GM21723 (cell line): ENCODE measurements around the gene PTCH1.

Experiments used
- ATAC-seq: cut with Tn5 transposase; IDR thresholded peaks from one replicate; pipeline ENCODE4 v1.9.1; 2021; ENCODE audit warnings: mild to moderate bottlenecking, moderate library complexity; ENCODE audit not compliant: unreplicated experiment

Gene PTCH1

GRCh38 chr9:95468791-95469190 is 48.0 kb downstream of the PTCH1 start:
- ATAC-seq, result no peak

GRCh38 chr9:95465115-95465514 is 51.7 kb downstream of the PTCH1 start:
- no peak for ATAC-seq

GRCh38 chr9:95463148-95464060 is 53.4 kb downstream of the PTCH1 start:
- ATAC-seq, result peak; percentile 13

GRCh38 chr9:95462249-95463147 is 54.3 kb downstream of the PTCH1 start:
- peak; percentile 97 for ATAC-seq

- ATAC-seq, result no peak
Measured at GRCh38 chr9:95461448-95462248, 55.1 kb downstream of the PTCH1 start.

- no peak for ATAC-seq
Measured at GRCh38 chr9:95460518-95461164, 56.1 kb downstream of the PTCH1 start.

- ATAC-seq, result no peak
Measured at GRCh38 chr9:95459851-95460517, 56.8 kb downstream of the PTCH1 start.

- ATAC-seq, result no peak
Measured at GRCh38 chr9:95459178-95459577, 57.6 kb downstream of the PTCH1 start.

GRCh38 chr9:95458666-95459065 is 58.1 kb downstream of the PTCH1 start:
- ATAC-seq, result no peak

- no peak for ATAC-seq
Measured at GRCh38 chr9:95457769-95458168, 59.0 kb downstream of the PTCH1 start.

- ATAC-seq, result no peak
Measured at GRCh38 chr9:95455714-95456113, 61.1 kb downstream of the PTCH1 start.

- ATAC-seq, result no peak
Measured at GRCh38 chr9:95452176-95452575, 64.6 kb downstream of the PTCH1 start.

GRCh38 chr9:95451065-95451426 is 65.7 kb downstream of the PTCH1 start:
- no peak for ATAC-seq

GRCh38 chr9:95450171-95451064 is 66.4 kb downstream of the PTCH1 start:
- no peak for ATAC-seq

- ATAC-seq, result no peak
Measured at GRCh38 chr9:95449016-95449415, 67.8 kb downstream of the PTCH1 start.

GRCh38 chr9:95447660-95448420 is 68.9 kb downstream of the PTCH1 start:
- no peak for ATAC-seq

- ATAC-seq, result no peak
Measured at GRCh38 chr9:95446984-95447383, 69.8 kb downstream of the PTCH1 start.

GRCh38 chr9:95446259-95446658 is 70.5 kb downstream of the PTCH1 start:
- no peak for ATAC-seq
